ENCODE results near the gene CCDC91.

CCDC91 gene

DNA sequence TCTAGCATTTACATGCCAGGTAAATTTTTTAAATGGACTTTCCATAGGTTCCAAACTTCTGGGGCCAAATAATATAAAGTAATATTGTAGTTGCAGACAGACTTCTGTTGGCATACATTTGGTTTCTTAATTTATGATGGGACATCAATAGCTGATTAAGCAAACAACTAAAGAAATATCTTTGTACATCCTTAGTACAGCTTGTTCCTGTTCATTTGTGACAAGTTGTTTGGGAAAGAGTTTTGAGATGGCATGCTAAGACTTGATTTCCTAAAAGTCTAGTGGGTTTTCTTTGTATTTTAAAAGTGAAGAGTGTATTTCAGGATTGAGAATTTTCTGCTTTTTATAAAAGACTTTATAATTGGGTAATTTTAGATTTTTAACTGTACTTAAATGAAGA is 41.0 kb downstream of the CCDC91 start:
- Histone ChIP-seq H4K20me1 (ENCODE audit: low read depth, low read length) (no peaks in the 10 kb centered on the region), H3K36me3 (ENCODE audit: low read length) (no peaks in the 10 kb centered on the region), H3K4me2 (ENCODE audit: low read depth, low read length, poor library complexity, severe bottlenecking) (no peak overlapping the region), H3K9me3 (ENCODE audit: insufficient read depth, low read length) (no peaks in the 10 kb centered on the region), H2AFZ (ENCODE audit: low read depth, low read length, severe bottlenecking) (no peak overlapping the region), H3K9me2 (replicated peaks; ENCODE audit: insufficient read depth, low read length) (no peaks in the 10 kb centered on the region), H3K9ac (ENCODE audit: low read length) (no peak overlapping the region), H3F3A (ENCODE audit: insufficient read depth) (no peaks in the 10 kb centered on the region), H3K27ac (ENCODE audit: low read depth, low read length) (no peak overlapping the region), H3K4me3 (ENCODE audit: insufficient read depth, low read length, poor library complexity, severe bottlenecking) (no peak overlapping the region), H3K79me2 (ENCODE audit: insufficient read depth, low read length) (peaks cover 4% of the 10 kb centered on the region; the same call in 1 of the 2 replicates), H3K27me3 (ENCODE audit: low read length) (no peaks in the 10 kb centered on the region)
- TF ChIP-seq EZH2phosphoT487 (conservative IDR thresholded peaks at IDR 0.05; ENCODE audit: low read length): no peak
- TF ChIP-seq, protein P1, sequence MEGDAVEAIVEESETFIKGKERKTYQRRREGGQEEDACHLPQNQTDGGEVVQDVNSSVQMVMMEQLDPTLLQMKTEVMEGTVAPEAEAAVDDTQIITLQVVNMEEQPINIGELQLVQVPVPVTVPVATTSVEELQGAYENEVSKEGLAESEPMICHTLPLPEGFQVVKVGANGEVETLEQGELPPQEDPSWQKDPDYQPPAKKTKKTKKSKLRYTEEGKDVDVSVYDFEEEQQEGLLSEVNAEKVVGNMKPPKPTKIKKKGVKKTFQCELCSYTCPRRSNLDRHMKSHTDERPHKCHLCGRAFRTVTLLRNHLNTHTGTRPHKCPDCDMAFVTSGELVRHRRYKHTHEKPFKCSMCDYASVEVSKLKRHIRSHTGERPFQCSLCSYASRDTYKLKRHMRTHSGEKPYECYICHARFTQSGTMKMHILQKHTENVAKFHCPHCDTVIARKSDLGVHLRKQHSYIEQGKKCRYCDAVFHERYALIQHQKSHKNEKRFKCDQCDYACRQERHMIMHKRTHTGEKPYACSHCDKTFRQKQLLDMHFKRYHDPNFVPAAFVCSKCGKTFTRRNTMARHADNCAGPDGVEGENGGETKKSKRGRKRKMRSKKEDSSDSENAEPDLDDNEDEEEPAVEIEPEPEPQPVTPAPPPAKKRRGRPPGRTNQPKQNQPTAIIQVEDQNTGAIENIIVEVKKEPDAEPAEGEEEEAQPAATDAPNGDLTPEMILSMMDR (IDR thresholded peaks at IDR 0.05; ENCODE audit: insufficient read depth, low read length, poor library complexity, severe bottlenecking): no peak

DNA sequence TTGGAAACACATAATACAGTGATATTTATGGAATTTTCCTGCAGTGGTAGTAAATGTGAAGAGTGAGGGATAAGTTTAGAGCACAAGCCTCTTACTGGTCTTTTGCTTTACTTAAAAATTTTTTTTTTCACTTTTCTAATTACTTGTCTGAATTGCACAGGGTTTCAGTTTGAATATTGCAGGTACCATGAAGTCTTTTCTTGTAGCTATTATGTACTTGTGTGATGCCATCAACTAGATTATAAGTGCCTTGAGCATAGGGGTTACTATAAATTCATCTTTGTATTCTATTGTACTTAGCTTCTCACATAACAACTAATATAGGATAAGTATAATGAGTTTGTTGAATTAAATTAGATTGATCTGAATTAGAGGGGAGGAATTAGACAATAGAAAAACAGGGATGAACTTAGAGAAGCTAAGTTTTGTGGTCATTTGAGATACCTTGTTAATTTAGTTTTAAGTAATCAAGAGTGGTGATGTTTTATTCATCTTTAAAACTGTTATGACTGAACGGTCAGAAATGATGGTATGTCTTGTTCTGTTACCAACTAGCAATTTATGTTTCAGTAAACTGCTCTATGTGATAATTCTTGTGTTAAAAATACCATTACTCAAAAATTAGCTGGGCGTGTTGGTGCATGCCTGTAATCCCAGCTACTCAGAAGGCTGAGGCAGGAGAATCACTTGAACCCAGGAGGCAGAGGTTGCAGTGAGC is 42.1 kb downstream of the CCDC91 start:
- no peaks in the 10 kb centered on the region for H3F3A ChIP-seq (ENCODE audit: insufficient read depth)
- no peaks in the 10 kb centered on the region for H3K27me3 ChIP-seq (ENCODE audit: low read length)
- no peaks in the 10 kb centered on the region for H3K9me2 ChIP-seq (replicated peaks; ENCODE audit: insufficient read depth, low read length)
- peaks cover 4% of the 10 kb centered on the region; the same call in 1 of the 2 replicates for H3K79me2 ChIP-seq (ENCODE audit: insufficient read depth, low read length)
- no peak overlapping the region for H3K9ac ChIP-seq (ENCODE audit: low read length)
- no peaks in the 10 kb centered on the region for H3K36me3 ChIP-seq (ENCODE audit: low read length)
- no peaks in the 10 kb centered on the region for H4K20me1 ChIP-seq (ENCODE audit: low read depth, low read length)
- H3K27ac ChIP-seq (ENCODE audit: low read depth, low read length): no peak overlapping the region
- no peaks in the 10 kb centered on the region for H3K9me3 ChIP-seq (ENCODE audit: insufficient read depth, low read length)
- H3K4me2 ChIP-seq (ENCODE audit: low read depth, low read length, poor library complexity, severe bottlenecking): no peak overlapping the region
- TF ChIP-seq, protein P1 (IDR thresholded peaks at IDR 0.05; ENCODE audit: insufficient read depth, low read length, poor library complexity, severe bottlenecking): no peak
- TF ChIP-seq EZH2phosphoT487 (conservative IDR thresholded peaks at IDR 0.05; ENCODE audit: low read length): no peak
- no peak overlapping the region for H2AFZ ChIP-seq (ENCODE audit: low read depth, low read length, severe bottlenecking)
- H3K4me3 ChIP-seq (ENCODE audit: insufficient read depth, low read length, poor library complexity, severe bottlenecking): no peak overlapping the region

DNA sequence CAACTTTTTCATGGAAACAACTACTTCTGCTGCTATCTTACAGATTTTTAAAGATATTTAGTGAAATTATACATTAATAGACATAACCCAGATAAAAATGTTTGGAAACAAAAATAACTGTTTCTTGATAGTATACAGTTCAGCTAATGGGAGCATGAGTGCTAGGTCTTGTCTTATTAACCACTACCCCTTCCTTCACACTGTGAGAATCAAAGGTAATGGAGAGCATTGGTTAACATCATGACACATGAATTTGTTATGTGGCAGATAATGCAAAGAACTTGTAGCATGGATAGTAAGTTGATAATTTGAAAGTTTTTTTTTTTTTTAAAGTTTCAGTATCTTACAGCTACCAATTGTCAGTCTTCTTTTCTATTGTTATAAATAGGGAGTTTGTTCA is 44.2 kb downstream of the CCDC91 start:
- H3K9me2 ChIP-seq (replicated peaks; ENCODE audit: insufficient read depth, low read length): no peaks in the 10 kb centered on the region
- H3K4me3 ChIP-seq (ENCODE audit: insufficient read depth, low read length, poor library complexity, severe bottlenecking): no peak overlapping the region
- no peak overlapping the region for H3K9ac ChIP-seq (ENCODE audit: low read length)
- no peak for TF ChIP-seq EZH2phosphoT487 (conservative IDR thresholded peaks at IDR 0.05; ENCODE audit: low read length)
- TF ChIP-seq, protein P1 (IDR thresholded peaks at IDR 0.05; ENCODE audit: insufficient read depth, low read length, poor library complexity, severe bottlenecking): no peak
- no peaks in the 10 kb centered on the region for H3K36me3 ChIP-seq (ENCODE audit: low read length)
- peaks cover 9% of the 10 kb centered on the region; the same call in 1 of the 2 replicates for H3K79me2 ChIP-seq (ENCODE audit: insufficient read depth, low read length)
- H3K4me2 ChIP-seq (ENCODE audit: low read depth, low read length, poor library complexity, severe bottlenecking): no peak overlapping the region
- H2AFZ ChIP-seq (ENCODE audit: low read depth, low read length, severe bottlenecking): no peak overlapping the region
- H3K27ac ChIP-seq (ENCODE audit: low read depth, low read length): no peak overlapping the region
- H3K27me3 ChIP-seq (ENCODE audit: low read length): no peaks in the 10 kb centered on the region
- no peaks in the 10 kb centered on the region for H4K20me1 ChIP-seq (ENCODE audit: low read depth, low read length)
- no peaks in the 10 kb centered on the region for H3F3A ChIP-seq (ENCODE audit: insufficient read depth)
- no peaks in the 10 kb centered on the region for H3K9me3 ChIP-seq (ENCODE audit: insufficient read depth, low read length)

Measured in SU-DHL-6 (cell line).